NCI-H2196 (cell line): ENCODE measurements around the gene SUFU.
"Not testable (repeated sequence)": the region's sequence is repeated elsewhere in the genome, so short reads cannot be mapped to it uniquely, and the experiment has no call there.

Experiments used
- DNase-seq: peaks from one replicate; lab custom pipeline; 2025; ENCODE audit not compliant: unreplicated experiment; lab: John Stamatoyannopoulos, UW

Gene SUFU

DNA sequence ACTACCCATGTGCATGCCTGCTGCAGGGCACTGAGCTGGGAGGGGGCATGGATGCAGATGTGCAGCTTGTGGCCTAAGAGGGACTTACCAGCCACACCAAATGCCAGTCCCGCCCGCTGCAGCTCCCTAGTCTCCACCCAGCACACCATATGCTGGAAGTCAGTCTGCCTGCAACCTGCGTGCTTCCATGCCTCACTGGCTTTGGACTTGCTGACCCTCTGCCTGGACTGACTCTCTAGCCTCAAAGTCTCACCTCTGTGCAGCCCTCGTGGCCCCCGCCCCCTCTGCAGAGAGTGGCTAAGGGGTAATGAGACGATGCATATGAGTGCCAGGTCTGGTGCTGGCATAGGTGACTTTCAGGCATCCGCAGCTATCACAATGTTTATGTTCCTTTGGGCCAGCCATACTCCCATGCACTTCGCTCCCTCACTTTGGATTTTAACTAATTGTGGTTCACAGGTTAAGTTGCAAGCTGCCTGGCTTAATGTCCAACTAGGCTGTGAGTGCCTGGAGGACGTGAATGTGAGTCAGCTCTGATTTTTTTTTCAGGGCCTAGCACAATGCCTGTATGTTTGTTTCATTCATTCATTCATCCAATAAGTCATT, 162.2 kb downstream of the SUFU start:
- DNase-seq, result no peak

GRCh38 chr10:102667411-102667810, 163.6 kb downstream of the SUFU start:
- not testable (repeated sequence) for DNase-seq

DNA sequence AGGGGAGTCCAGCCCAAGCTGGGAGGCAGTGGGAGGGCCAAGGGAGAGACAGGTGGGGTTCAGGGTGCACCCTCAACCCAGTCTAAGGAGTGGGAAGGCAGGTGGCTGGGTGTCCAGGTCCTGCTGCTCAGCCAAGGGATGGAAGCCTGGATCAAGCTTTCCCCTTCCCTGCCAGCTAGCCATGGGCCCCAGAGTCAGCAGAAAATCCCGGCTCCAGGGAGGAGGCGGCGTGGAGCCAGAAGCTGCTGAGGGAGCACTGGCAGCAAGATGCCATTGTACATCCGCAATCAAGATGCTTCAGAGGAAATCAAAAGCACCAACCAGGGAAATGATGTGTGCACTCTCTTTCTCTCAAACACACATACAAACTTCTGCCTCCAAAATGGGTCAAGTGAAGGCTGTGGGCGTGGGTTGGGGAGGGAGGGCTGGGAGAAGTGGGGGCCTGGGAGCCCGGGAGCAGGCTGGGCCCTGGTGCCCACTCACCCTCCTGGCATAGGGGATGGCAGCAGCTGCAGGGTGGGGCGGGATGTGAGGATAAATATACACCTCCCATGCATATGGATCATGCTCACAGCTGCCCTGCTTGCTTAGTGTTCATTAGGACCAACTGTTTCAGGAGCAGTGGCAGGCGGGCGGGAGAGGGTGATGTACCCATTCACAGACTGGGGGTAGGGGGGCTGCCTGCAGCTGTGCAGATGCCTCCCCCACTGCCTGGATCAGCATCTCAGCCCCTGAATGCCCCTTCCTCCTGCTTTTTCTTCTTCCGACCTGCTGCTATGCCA, 164.7 kb downstream of the SUFU start:
- DNase-seq, result no peak

GRCh38 chr10:102669206-102670064, 165.7 kb downstream of the SUFU start:
- DNase-seq, result no peak

DNA sequence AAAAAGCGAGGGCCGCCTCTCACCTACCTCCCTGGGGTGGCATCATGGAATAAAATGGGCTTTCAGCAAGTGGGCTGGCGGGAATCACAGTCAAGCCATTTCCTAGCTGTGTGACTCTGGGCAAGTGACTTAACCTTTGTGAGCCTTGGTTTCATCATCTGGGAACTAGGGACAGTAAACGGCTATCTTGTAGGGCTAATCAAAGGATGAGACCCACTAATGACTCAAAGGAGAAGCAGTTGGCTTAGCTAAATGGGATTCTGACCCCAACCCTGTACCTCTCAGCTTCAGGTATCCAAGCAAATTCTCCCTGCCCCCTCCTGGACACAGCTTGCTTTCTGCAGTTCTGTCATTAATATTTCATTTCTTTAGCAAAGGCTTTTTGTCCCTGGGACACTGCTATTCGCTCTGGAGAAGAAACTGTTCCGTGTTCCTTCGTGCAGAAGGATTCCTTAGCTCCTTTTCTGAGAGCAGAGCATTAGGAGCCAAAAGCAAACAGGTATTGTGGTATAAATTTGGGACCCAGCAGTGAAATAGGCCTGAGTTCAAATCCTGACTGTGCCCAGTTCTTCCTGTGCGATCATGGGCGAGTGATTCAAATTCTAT, 166.4 kb downstream of the SUFU start:
- no peak for DNase-seq

DNA sequence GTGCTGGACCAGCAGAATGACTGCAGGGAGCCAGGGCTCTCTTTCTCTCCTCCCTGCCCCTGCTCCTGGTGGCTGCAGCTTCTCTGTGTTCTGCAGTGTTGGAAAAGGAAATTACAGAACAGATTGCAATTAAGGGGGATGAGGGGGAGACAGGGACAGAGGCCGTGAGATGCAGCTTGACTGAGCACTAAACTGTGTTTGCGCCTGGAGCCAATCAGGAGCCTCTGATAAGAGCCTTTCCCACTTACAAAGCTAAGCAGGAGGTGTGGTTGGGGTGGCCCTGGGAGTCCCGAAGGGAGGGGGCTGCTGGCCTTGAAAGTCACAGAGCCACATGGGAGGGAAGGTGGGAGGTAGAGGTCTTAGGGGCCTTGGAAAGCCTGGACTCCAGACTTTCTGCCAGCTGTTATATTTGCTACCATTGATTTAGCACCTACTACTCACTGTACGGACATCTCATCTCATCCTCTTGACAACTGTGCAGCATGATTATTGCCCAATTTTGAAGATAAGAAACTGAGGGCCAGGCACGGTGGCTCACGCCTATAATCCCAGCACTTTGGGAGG, 167.2 kb downstream of the SUFU start:
- no peak for DNase-seq

- no peak for DNase-seq
Measured at GRCh38 chr10:102673236-102673818, 169.6 kb downstream of the SUFU start.

GRCh38 chr10:102673819-102674511, 170.2 kb downstream of the SUFU start:
- DNase-seq, result peak; percentile 20

GRCh38 chr10:102674566-102674965, 170.8 kb downstream of the SUFU start:
- no peak for DNase-seq

GRCh38 chr10:102675011-102675665, 171.4 kb downstream of the SUFU start:
- DNase-seq, result no peak

- no peak for DNase-seq
Measured at GRCh38 chr10:102675666-102676533, 172.1 kb downstream of the SUFU start.

DNA sequence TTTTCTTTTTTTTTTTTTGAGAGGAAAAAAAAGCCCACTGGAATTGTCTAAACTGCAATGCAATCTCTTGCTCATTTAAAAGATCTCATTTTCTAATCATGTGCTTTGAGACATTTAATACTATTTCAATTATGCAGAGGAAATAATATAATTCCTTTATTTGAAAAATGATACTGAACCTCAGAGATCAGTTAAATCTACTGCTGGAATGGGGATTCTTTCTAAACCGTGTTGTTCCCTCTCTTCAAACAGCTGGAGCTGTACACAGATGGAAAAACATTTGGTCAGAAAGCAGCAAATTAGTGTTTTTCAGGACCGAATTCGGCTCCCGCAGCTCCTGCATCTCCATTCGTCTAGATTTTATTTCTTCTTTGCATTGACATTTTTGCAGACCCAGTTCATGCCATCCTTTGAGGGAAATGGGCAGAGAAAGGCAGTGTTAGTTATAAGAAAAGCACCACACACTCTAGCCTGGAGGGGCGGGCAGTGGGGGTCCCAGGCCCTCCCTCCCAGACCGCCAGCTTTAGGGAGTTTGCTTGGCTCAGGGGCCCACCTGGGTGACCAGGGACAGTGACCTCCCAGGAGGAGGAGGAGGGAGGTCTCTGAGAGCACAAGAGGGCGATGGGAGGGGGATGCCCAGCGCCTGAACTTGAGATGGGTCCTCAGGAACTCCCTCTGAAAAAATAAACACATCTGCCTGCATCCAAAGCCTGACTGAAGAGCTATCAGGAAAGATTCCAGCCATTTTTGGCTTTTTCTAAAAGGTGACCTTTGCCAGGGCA, 173.0 kb downstream of the SUFU start:
- no peak for DNase-seq

GRCh38 chr10:102677331-102678067, 173.7 kb downstream of the SUFU start:
- DNase-seq, result no peak

- no peak for DNase-seq
Measured at GRCh38 chr10:102678068-102678400, 174.3 kb downstream of the SUFU start.

DNA sequence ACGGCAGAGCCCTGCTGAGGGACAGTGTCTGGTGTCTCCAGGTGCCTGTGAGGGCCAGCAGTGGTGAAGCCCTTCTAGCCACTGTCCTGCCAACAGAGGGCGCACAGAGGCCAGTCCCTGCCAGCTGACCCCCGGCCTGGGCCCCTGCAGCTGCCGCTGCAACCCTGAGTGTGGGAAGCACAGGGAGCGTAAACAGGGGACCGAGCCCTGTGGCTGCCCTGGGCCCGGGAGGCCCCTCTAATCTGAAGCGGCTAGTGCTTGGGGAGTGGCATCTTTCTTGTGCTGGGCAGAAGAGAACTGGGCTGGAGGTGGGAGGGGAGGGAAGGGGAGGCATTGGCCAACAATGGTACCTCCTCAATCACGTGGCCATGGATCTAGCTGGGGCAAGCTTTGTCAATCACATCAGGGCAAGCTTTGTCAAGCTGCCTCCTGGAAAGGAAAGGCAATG, 175.1 kb downstream of the SUFU start:
- DNase-seq, result peak; percentile 58

DNA sequence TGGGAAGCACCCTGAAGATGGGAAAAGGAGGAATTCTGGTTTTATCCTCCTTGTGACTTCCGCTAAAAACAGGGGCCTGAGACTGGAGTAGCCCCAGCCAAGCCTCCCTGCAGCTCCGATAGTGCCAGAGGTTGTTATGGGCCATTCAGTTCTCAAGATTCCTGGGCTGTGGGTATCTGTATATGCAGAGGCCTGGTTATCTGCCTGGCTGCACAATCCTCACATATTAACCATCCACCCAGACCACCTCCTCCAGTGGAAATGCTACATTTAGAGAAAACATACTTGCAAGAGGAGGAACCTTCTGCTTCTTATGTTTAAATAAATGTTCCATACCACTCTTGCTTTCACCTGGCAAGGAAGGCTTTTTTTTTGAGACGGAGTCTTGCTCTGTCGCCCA, 175.8 kb downstream of the SUFU start:
- no peak for DNase-seq

GRCh38 chr10:102681696-102682095, 177.9 kb downstream of the SUFU start:
- no peak for DNase-seq
